GM12891 (cell line): ENCODE measurements around the gene IL13RA1.
A peak's percentile ranks its signal among the peaks of the same experiment; 100 is the strongest.
"Not testable (repeated sequence)": the region's sequence is repeated elsewhere in the genome, so short reads cannot be mapped to it uniquely, and the experiment has no call there.

Experiments
- DNase-seq: peaks from one replicate; pipeline ENCODE4 v3.0.0; 2011; ENCODE audit warnings: low spot score; ENCODE audit not compliant: insufficient read length
- FAIRE-seq: peaks from 2 replicates; lab custom pipeline; 2011; peaks lifted over from hg19 to GRCh38; lab: Jason Lieb, UNC
- PAX5 ChIP-seq: IDR thresholded peaks from 2 replicates; pipeline ENCODE4 v1.6.1; 2011; ENCODE audit warnings: low read length, moderate library complexity, mild to moderate bottlenecking; ENCODE audit not compliant: insufficient read depth, severe bottlenecking
- POLR2A ChIP-seq: IDR thresholded peaks from 2 replicates; pipeline ENCODE4 v1.6.1; 2011; ENCODE audit warnings: low read depth, low read length, control low read depth
- POLR2AphosphoS5 ChIP-seq: IDR thresholded peaks from 2 replicates; pipeline ENCODE4 v1.6.1; 2011; ENCODE audit warnings: low read depth, low read length, control low read depth
- POU2F2 ChIP-seq: IDR thresholded peaks from 2 replicates; pipeline ENCODE4 v1.6.1; 2011; ENCODE audit warnings: low read depth, mild to moderate bottlenecking, control low read depth, low read length, moderate library complexity
- SPI1 ChIP-seq: IDR thresholded peaks from 2 replicates; pipeline ENCODE4 v1.6.1; 2011; ENCODE audit warnings: low read depth, low read length, control low read depth
- TAF1 ChIP-seq: IDR thresholded peaks from 2 replicates; pipeline ENCODE4 v1.6.1; 2011; ENCODE audit warnings: low read depth, low read length, control low read depth

The IL13RA1 gene

GRCh38 chrX:118773782-118774181, 46.4 kb downstream of the IL13RA1 start:
- FAIRE-seq (no peak), DNase-seq (no peak)

GRCh38 chrX:118779581-118779980, 52.2 kb downstream of the IL13RA1 start:
- DNase-seq (no peak), FAIRE-seq (no peak)
- TF ChIP-seq POLR2A (no peak), SPI1 (no peak), POLR2AphosphoS5 (no peak), TAF1 (no peak), PAX5 (no peak), POU2F2 (no peak)

More at GRCh38 chrX:118773782-118774181, 46.4 kb downstream of the IL13RA1 start:
- TF ChIP-seq POLR2AphosphoS5 (no peak), PAX5 (no peak)

- no peak for DNase-seq
- TF ChIP-seq TAF1 (no peak), POU2F2 (no peak), PAX5 (no peak), SPI1 (no peak), POLR2AphosphoS5 (no peak), POLR2A (no peak)
- FAIRE-seq, result no peak
Observed at GRCh38 chrX:118780509-118780908, 53.1 kb downstream of the IL13RA1 start.

DNA sequence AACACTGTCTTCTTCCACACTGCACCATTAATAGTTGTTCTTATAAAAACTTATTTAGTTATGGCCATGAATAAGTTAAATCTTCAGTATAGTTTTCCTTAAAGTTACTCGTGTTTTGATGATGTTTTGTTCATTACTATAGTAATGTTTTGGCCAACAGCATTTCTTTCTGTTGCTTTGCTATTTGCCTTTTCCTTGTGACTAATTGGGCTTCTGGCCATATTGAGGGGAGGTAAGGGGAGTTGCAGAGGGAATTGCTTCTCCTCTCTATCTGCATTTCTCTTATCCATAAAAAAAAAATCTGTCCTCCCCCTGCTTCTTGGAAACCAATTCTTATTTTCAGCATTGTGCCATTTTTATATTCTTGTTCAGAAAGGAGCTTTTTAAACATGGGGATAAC, 53.5 kb downstream of the IL13RA1 start:
- DNase-seq (no peak), FAIRE-seq (no peak)
- no peak for TF ChIP-seq POLR2AphosphoS5
- no peak for TF ChIP-seq POU2F2
- no peak for TF ChIP-seq SPI1
- TF ChIP-seq PAX5, result no peak
- no peak for TF ChIP-seq TAF1
- TF ChIP-seq POLR2A, result no peak

GRCh38 chrX:118795528-118796280, 68.3 kb downstream of the IL13RA1 start:
- no peak for DNase-seq
- no peak for FAIRE-seq
- TF ChIP-seq TAF1 (no peak), POLR2AphosphoS5 (no peak), PAX5 (no peak), POU2F2 (no peak), POLR2A (no peak), SPI1 (no peak)

DNA sequence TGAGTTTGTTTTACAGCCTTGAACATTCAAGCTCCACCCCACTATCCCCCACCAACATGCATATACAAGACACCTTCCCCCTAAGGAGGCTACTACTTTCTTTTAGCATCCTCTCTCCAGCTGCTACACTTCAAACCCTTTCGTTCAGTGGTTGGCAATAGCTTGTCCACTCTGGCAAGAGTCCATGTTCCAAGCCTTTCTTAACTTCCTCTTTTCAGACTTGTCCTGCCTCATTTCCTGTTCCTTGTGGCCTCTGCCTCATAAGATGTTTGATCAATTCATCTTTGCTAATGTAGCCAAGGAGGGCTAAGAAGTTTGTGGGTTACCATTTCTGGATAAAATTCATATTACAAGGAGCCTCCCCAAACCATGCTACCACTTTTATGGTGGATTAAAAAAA, 75.5 kb downstream of the IL13RA1 start:
- FAIRE-seq, result no peak
- no peak for DNase-seq
- TF ChIP-seq TAF1 (no peak), POLR2AphosphoS5 (no peak), POU2F2 (no peak), POLR2A (no peak), SPI1 (no peak), PAX5 (no peak)

- no peak for TF ChIP-seq POLR2A
- FAIRE-seq, result peak; percentile 86
- DNase-seq, result no peak
Observed at GRCh38 chrX:118807151-118808017, 80.0 kb downstream of the IL13RA1 start.

DNA sequence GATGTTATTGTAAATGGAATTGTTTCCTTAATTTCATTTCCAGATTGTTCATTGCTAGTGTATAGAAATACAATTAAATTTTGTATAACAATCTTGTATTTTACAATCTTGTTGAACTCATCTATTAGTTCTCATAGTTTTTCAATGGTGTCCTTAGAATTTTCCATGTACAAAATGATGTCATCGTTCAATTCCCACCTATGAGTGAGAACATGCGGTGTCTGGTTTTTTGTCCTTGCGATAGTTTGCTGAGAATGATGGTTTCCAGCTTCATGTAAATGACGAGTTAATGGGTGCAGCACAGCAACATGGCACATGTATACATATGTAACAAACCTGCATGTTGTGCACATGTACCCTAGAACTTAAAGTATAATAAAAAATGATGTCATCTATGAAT, 89.9 kb downstream of the IL13RA1 start:
- DNase-seq, FAIRE-seq: not testable (repeated sequence)

- peak; percentile 32 for DNase-seq
Observed at GRCh38 chrX:118823263-118824172, 96.1 kb downstream of the IL13RA1 start, which contains the start of gene ZCCHC12. Gene ZCCHC12 (plus strand): TSS chrX:118823824. CDS start chrX:118825245, 1,421 bp downstream.

GRCh38 chrX:118824173-118824730, 96.8 kb downstream of the IL13RA1 start:
- FAIRE-seq (no peak), DNase-seq (no peak)
- no peak for TF ChIP-seq POU2F2
- no peak for TF ChIP-seq POLR2AphosphoS5
- TF ChIP-seq POLR2A, result no peak
- no peak for TF ChIP-seq PAX5
- TF ChIP-seq SPI1, result no peak
- TF ChIP-seq TAF1, result no peak

More at GRCh38 chrX:118823263-118824172, 96.1 kb downstream of the IL13RA1 start, which contains the start of gene ZCCHC12:
- peak; percentile 58 for FAIRE-seq
- TF ChIP-seq POU2F2 (no peak), POLR2A (no peak), SPI1 (no peak), TAF1 (no peak), PAX5 (no peak)
